Islet precursor cell (in vitro differentiated cells): ENCODE measurements around the gene RAI1.
"Not testable (repeated sequence)": the region's sequence is repeated elsewhere in the genome, so short reads cannot be mapped to it uniquely, and the experiment has no call there.

Experiments used
- DNase-seq: peaks from one replicate; pipeline ENCODE4 v3.0.0-alpha.2; 2018

The RAI1 gene

GRCh38 chr17:17681187-17681743 is at the start of gene RAI1:
Gene RAI1, plus strand, starts transcription at chr17:17681458. Its CDS starts 111,491 bp downstream, at chr17:17792949.
- DNase-seq, result peak; percentile 92

- DNase-seq, result not testable (repeated sequence)
Observed at GRCh38 chr17:17632690-17633089, 48.6 kb upstream of the RAI1 start.

GRCh38 chr17:17633310-17633709 is 47.9 kb upstream of the RAI1 start:
- no peak for DNase-seq

GRCh38 chr17:17635126-17635525 is 46.1 kb upstream of the RAI1 start:
- DNase-seq, result no peak

- DNase-seq, result not testable (repeated sequence)
Observed at GRCh38 chr17:17635537-17636271, 45.6 kb upstream of the RAI1 start.

- no peak for DNase-seq
Observed at GRCh38 chr17:17636272-17636885, 44.9 kb upstream of the RAI1 start.

GRCh38 chr17:17638467-17638866 is 42.8 kb upstream of the RAI1 start:
- no peak for DNase-seq

- not testable (repeated sequence) for DNase-seq
Observed at GRCh38 chr17:17639661-17640270, 41.5 kb upstream of the RAI1 start.

- DNase-seq, result peak; percentile 85
Observed at GRCh38 chr17:17641621-17642409, 39.4 kb upstream of the RAI1 start.

- DNase-seq, result not testable (repeated sequence)
Observed at GRCh38 chr17:17645148-17645547, 36.1 kb upstream of the RAI1 start.

- no peak for DNase-seq
Observed at GRCh38 chr17:17645961-17646360, 35.3 kb upstream of the RAI1 start.

GRCh38 chr17:17647524-17648178 is 33.6 kb upstream of the RAI1 start:
- no peak for DNase-seq

GRCh38 chr17:17648762-17649161 is 32.5 kb upstream of the RAI1 start:
- DNase-seq, result peak; percentile 79

GRCh38 chr17:17650959-17651358 is 30.3 kb upstream of the RAI1 start:
- DNase-seq, result no peak

GRCh38 chr17:17653343-17653742 is 27.9 kb upstream of the RAI1 start:
- no peak for DNase-seq

GRCh38 chr17:17659340-17659739 is 21.9 kb upstream of the RAI1 start:
- no peak for DNase-seq

GRCh38 chr17:17661134-17661533 is 20.1 kb upstream of the RAI1 start:
- no peak for DNase-seq

GRCh38 chr17:17661834-17662385 is 19.3 kb upstream of the RAI1 start:
- DNase-seq, result no peak

- peak; percentile 100 for DNase-seq
Observed at GRCh38 chr17:17663160-17664063, 17.8 kb upstream of the RAI1 start.

GRCh38 chr17:17664064-17664452 is 17.2 kb upstream of the RAI1 start:
- no peak for DNase-seq

- no peak for DNase-seq
Observed at GRCh38 chr17:17665255-17665654, 16.0 kb upstream of the RAI1 start.
